ENCODE measurements around the gene RAN.
"Not testable (repeated sequence)": the region's sequence is repeated elsewhere in the genome, so short reads cannot be mapped to it uniquely, and the experiment has no call there.

The RAN gene

DNA sequence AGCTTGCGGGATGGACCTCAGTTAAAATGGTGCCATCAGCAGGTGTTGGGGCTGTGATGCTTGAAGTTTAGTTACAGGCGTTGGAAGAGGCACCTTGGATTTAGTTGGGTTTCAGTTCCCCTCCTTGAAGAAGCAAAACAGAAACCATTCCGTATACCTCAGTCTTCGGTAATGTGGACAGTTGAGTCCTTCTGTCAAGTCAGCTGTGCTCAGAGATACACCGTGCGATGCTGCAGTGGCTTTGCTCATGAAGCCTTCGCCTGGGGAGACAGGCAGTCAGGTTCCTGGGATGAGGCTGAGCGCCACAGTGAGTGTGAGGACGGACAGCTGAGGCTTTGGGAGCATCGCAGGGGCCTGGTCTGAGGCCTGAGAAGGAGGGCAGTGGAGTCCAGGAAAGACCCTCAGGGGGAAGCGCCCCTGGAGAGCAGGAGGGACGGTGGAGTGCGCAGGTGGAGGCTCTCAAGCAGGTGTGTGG is 7.4 kb downstream of the RAN start:
- no peak for DNase-seq

DNA sequence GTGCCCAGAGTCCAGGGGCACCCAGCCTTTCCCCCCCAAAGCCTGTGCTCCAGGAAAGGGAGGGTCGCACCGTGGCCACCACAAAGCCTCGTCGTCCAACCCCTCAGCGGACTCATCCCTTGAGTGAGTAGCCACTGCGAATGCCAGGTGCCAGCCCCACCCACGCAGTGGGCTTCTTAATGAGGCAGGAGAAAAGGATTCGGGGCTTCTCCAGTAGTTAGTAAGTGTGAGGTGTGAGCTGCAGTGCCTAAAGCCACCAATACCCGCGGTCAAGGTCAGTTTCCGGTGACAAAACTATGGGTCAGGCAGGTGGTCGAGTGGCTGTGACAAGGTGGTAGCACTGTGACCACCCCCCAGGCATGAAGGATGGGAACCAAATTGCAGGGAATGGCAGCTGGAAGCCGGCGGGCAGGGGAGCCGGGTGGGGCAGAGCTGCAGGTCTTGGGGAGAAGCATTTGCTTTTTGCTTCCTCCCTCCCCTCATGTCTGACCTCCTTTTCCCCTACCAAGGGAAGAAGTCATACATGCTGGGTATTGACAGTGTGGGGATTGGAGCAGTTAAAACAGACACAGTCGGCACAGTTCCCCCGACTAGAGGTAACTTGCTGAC is 8.0 kb downstream of the RAN start:
- DNase-seq, result no peak

GRCh38 chr12:130880411-130880885 is 8.6 kb downstream of the RAN start:
- no peak for DNase-seq

DNA sequence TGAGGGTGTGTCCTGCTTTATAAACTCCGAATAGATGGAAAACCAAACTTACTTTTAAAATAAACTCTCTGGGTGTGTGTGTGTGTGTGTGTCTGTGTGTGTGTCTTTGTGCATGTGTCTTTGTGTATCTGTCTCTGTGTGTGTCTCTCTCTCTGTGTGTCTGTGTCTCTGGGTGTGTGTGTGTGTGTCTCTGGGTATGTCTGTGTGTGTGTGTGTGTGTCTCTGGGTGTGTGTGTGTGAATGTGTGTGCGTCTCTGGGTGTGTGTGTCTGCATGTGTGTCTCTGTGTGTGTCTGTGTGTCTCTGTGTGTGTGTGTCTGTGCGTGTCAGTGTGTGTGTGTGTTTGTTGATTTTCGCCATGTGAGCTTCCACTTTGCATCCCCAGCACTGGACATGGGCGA is 9.2 kb downstream of the RAN start:
- DNase-seq, result no peak

- DNase-seq, result no peak
Observed at GRCh38 chr12:130881548-130881947, 9.7 kb downstream of the RAN start.

- not testable (repeated sequence) for DNase-seq
Observed at GRCh38 chr12:130887190-130887589, 15.3 kb downstream of the RAN start.

DNA sequence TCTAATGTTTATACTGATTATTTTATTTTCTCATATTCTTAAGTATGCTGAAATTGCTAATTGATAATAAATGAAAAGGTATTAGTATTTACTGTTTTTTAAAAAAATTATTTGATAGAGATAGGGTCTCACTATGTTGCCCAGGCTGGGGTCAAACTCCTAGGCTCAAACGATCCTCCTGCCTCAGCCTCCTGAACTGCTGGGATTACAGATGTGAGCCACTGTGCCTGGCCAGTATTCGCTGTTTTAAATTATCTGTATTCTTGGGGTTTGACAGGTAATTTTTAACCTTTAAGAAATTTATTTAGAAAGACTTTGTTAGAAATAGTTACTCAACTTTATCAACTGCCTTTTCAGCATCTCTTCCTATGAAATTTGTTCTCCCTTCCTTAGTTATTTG is 32.2 kb downstream of the RAN start:
- no peak for DNase-seq

DNA sequence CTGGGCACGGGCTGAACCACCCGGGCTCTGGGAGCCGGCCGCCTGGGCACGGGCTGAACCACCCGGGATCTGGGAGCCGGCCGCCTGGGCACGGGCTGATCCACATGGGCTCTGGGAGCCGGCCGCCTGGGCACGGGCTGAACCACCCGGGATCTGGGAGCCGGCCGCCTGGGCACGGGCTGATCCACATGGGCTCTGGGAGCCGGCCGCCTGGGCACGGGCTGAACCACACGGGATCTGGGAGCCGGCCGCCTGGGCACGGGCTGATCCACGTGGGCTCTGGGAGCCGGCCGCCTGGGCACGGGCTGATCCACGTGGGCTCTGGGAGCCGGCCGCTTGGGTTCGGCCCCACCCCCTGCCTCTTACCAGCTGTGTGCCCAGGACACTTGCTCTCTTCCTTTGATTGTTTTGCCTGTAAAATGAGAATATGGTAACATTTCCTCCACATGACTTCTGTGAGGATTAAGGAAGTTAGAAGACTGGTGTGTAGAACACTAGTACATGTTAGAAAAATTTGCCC is 33.1 kb downstream of the RAN start:
- not testable (repeated sequence) for DNase-seq

GRCh38 chr12:130909111-130909510 is 37.2 kb downstream of the RAN start:
- no peak for DNase-seq

- DNase-seq, result no peak
Observed at GRCh38 chr12:130911193-130911592, 39.3 kb downstream of the RAN start.

GRCh38 chr12:130911933-130912332 is 40.1 kb downstream of the RAN start:
- DNase-seq, result no peak

DNA sequence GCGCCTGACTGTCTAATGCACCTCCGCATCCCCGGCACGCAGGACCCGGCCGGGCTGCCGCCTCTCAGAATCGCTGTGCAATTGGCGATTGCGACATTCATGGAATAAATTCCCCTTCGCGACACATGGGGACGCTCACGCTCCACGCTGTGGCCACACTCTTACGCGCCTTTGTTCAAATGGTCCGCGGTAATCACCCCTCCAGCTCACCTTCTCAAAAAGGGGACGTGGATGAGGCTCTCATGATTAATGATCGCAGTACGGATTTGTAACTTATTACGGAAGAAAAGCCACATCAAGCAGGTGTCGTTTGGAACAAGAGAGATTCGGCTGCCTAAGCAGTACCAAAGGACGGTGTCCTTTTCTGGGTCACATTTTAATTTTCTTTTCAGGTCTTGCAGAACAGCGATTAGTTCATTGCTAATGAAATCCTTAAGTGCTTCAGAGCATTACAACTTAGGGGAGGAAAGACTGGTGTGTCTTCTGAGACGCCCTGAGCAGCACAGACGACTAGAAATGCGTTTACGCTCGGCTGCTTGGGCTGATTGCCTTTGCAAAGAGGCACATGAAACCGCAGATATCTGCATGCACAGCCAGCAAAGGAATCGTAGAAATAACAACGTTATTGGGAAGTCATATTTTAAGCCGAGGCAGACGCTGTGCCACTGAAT is 44.5 kb downstream of the RAN start:
- peak; percentile 2 for DNase-seq

DNA sequence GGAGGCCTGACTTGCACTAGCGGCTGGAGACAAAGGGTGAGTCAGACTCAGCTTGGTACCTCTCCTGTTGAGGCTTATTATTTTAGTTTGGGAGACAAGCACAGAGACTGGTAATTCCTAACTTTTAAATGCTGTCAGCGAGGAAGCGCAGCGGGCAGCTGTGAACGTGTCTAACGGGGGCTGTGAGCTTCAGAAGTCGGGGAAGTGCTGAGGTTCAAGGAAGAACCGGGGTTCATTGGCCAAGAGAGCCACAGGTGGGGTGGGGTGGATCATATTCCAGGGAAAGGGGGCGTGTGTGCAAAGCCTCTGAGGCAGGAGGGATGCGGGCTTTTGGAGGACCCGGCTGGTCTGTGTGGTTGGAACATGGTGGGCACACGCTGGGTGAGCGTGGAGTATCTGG is 45.7 kb downstream of the RAN start:
- no peak for DNase-seq

DNA sequence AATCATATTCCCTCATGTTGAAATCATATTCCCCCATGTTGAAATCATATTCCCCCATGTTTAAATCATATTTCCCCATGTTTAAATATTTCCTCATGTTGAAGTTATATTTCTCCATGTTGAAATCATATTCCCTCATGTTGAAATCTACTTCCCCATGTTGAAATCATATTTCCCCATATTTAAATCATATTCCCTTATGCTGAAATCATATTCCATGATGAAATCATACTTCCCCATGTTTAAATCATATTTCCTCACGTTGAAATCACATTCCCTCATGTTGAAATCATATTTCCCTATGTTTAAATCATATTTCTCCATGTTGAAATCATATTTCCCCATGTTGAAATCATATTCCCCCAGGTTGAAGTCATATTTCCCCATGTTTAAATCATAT is 47.2 kb downstream of the RAN start:
- no peak for DNase-seq

DNA sequence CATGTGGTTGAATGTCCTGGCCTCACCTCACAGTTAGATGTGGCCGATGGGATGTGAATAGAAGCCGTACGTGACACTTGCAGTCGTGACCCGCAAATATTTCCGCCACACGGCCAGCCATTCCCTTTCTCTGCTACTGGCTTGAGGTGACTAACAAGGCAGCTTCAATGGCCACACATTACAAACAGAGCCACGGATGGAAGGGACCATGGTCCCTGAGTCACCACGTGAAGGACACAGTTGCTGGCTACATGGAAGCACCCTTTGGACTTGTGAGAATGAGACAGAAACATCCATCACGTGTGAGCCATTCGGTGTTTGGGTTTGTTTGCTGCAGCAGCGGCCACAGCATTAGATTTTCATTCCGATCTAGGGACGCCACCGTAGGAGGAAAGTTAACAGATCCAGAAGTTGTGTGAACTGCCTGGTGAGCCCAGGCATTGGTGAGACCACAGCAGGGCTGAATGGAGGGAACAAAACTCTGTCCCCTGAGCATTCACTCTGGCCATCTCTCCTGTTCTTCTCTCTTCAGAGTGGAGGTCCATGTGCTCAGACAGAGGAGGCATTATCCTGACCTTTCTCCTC is 48.3 kb downstream of the RAN start:
- DNase-seq, result no peak

DNA sequence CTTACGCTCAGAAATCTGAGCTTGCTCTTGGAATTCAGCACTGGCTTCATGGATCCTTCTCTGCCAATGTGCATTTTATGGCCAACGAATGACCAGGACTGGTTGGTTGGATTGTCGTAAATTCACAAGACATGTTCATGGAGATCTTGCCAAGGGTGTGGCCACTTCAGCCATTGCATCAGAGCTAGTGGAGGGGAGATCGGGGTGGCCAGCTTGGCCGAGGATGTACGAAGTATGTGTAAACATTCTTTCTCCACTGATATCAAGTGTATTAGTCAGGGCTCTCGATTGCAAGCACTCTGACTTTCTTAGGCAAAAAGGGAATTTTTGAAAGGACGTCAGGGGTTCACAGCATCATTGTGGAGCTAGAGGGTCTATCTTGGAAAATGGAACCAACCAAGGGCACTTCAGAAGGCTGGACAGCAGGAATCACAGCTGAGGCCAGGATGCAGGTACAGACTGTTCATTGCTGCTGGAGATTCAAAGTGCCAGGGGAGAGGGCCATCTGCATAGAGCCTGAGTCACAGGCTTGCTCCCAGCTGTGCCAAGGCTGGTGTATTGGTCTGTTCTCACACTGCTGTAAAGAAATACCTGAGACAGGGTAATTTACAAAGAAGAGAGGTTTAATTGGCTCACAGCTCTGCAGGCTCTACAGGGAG is 49.0 kb downstream of the RAN start:
- DNase-seq, result no peak

- no peak for DNase-seq
Observed at GRCh38 chr12:130922511-130922953, 50.7 kb downstream of the RAN start.

DNA sequence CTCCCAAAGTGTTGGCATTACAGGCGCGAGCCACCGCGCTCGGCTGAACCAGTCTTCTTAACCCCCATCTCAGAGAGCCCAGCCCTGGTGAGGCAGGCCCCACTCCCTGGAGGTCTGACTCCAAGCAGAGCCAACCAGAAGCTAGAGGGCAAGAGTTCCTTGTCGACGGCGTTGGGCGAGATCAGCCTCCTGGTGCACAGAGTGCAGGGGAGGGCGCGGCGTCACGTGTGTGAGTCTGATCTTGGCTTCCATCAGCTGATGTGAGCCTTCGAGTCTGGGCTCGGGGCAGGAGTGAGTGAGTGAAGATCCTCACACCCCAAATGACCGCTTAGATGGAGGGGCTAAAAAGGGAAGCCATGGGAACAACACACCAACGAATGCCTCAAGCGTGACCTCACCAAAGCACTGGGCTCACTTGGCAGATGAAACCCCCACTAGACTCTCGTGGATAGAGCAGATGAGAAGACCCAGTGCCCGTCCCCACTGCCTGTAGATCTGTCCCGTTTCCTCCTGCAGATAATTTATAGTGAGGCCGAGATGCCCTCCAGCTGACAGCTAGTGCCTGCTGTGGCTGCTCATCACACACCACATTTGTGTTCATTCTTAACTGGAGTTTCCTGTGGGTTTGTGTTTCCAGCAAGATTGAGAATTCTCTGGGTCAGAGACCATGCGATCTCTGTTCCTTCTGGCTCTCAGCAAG is 53.2 kb downstream of the RAN start:
- no peak for DNase-seq

GRCh38 chr12:130925666-130926015 is 53.8 kb downstream of the RAN start:
- no peak for DNase-seq
